Chondrocyte (in vitro differentiated cells): ENCODE measurements around the gene TNFRSF19. TPM values are rescaled to one million over a fixed set of nuclear protein-coding genes. Genes with fewer than 3 reads are reported as not detected.
"Not testable (repeated sequence)": the region's sequence is repeated elsewhere in the genome, so short reads cannot be mapped to it uniquely, and the experiment has no call there.

Source experiments
- DNase-seq: peaks from one replicate; pipeline ENCODE4 v3.0.0; 2021; ENCODE audit warnings: mixed read lengths, low spot score
- H3K27ac Mint-ChIP-seq: one replicate; pipeline ENCODE4 v1.8.0; 2021; ENCODE audit warnings: mild to moderate bottlenecking, moderate library complexity, mixed read lengths; ENCODE audit not compliant: unreplicated experiment
- H3K27me3 Mint-ChIP-seq: 2 replicates; pipeline ENCODE4 v1.8.0; 2021; ENCODE audit warnings: low read depth, mixed read lengths
- H3K36me3 Mint-ChIP-seq: 2 replicates; pipeline ENCODE4 v1.8.0; 2021; ENCODE audit warnings: low read depth, mixed read lengths
- H3K4me1 Mint-ChIP-seq: 2 replicates; pipeline ENCODE4 v1.8.0; 2021; ENCODE audit warnings: low read depth, mild to moderate bottlenecking, mixed read lengths
- H3K4me3 Mint-ChIP-seq: one replicate; pipeline ENCODE4 v1.8.0; 2021; ENCODE audit warnings: mild to moderate bottlenecking, moderate library complexity, mixed read lengths; ENCODE audit not compliant: unreplicated experiment
- H3K9me3 Mint-ChIP-seq: 2 replicates; pipeline ENCODE4 v1.8.0; 2021; ENCODE audit warnings: low read depth, mixed read lengths
- CTCF ChIP-seq: fragments of 200-600 bp; sonication (generic); IDR thresholded peaks from 2 replicates; pipeline ENCODE4 v1.5.0; 2021; ENCODE audit warnings: antibody characterized with exemption, mild to moderate bottlenecking, moderate library complexity
- total RNA-seq: library from RNA; stranded (reverse); gene quantifications from 3 replicates; pipeline ENCODE4 v1.2.1, GENCODE V29; 2021

Gene TNFRSF19
- total RNA-seq, 1 donor from 2014 or later: 1.3 TPM

GRCh38 chr13:23671897-23672296 is 101.7 kb downstream of the TNFRSF19 start:
- H3K9me3 Mint-ChIP-seq: no peaks in the 10 kb centered on the region
- H3K4me3 Mint-ChIP-seq: no peak overlapping the region
- TF ChIP-seq CTCF: no peak
- H3K4me1 Mint-ChIP-seq: peaks cover 21% of the 10 kb centered on the region
- no peaks in the 10 kb centered on the region for H3K36me3 Mint-ChIP-seq
- H3K27ac Mint-ChIP-seq: no peak overlapping the region
- no peaks in the 10 kb centered on the region for H3K27me3 Mint-ChIP-seq
- DNase-seq: no peak

DNA sequence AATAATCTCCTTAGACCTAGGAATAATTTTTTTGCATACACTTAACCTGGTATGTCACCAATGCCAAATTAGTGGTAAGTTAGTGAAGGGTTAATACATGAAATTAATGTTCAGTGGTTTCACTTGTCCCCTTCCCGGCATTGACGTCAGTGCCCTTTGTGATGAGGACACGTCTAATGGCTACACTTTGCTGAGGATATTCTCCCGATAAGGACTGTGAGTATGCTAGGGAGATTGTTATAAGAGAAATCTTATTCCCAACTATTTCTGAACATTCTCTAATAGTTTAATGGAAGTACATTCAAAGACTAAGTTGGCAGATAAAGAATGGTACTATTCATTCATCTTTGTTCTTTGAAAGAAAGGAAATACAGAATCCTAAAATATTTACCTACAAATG is 102.4 kb downstream of the TNFRSF19 start:
- Mint-ChIP-seq H3K36me3 (no peaks in the 10 kb centered on the region), H3K27me3 (no peaks in the 10 kb centered on the region), H3K9me3 (no peaks in the 10 kb centered on the region), H3K4me3 (no peak overlapping the region), H3K4me1 (peaks cover 21% of the 10 kb centered on the region), H3K27ac (peak overlapping the region; percentile 4)
- TF ChIP-seq CTCF: no peak
- no peak for DNase-seq

DNA sequence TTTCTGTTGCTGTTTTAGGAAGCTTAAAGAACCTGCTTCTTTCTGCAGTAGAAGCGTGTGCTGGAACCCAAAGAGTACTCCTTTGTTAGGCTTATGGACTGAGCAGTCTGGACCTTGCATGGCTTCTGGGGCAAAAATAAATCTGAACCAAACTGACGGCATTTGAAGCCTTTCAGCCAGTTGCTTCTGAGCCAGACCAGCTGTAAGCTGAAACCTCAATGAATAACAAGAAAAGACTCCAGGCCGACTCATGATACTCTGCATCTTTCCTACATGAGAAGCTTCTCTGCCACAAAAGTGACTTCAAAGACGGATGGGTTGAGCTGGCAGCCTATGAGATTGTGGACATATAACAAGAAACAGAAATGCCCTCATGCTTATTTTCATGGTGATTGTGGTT is 103.1 kb downstream of the TNFRSF19 start:
- H3K27ac Mint-ChIP-seq: peak overlapping the region; percentile 5
- no peaks in the 10 kb centered on the region for H3K36me3 Mint-ChIP-seq
- no peaks in the 10 kb centered on the region for H3K9me3 Mint-ChIP-seq
- no peak for TF ChIP-seq CTCF
- DNase-seq: no peak
- no peaks in the 10 kb centered on the region for H3K27me3 Mint-ChIP-seq
- H3K4me1 Mint-ChIP-seq: peaks cover 21% of the 10 kb centered on the region
- H3K4me3 Mint-ChIP-seq: no peak overlapping the region

- no peak for DNase-seq
- H3K4me3 Mint-ChIP-seq: no peak overlapping the region
- no peaks in the 10 kb centered on the region for H3K36me3 Mint-ChIP-seq
- H3K27ac Mint-ChIP-seq: peak overlapping the region; percentile 4
- H3K4me1 Mint-ChIP-seq: peaks cover 24% of the 10 kb centered on the region
- H3K27me3 Mint-ChIP-seq: no peaks in the 10 kb centered on the region
- H3K9me3 Mint-ChIP-seq: no peaks in the 10 kb centered on the region
- no peak for TF ChIP-seq CTCF
These were observed 103.8 kb downstream of the TNFRSF19 start for GRCh38 chr13:23673867-23674605.

DNA sequence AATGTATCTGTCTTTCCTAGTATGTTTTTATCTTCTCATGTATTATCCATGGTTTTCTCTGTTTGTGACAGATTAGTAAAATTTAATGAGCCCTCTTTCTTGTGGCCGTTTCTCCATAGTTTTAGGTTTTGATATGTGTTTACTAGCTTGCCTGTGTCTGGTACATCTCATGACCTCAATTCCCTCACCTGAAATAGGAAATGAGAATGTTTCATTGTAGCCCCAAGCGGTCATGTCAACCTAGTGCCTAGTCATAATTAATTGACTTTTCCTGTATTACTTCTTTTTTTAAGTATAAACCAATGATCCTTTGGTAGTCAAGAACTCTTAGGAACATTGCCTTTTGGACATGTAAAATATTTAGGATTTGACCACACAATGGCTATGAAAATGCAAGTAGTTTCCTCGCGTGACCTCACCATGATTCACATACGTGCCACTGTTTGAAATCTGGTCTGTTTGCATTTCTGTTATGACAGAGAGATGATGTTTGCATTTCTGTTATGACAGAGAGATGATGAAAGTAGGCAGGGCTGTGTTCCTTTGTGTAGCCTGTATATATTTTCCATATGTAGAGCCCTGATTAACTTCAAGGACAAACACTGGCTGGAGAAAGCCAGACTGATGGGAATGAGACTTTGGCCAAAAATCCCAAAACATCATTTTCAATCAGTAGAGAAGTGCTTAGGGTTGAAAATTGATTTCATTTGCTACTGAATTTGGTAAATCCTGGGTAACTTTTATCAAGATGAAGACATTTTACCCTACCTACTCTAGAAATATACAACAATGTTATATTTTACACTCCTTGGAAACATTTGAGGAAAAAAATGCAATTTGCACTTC is 104.8 kb downstream of the TNFRSF19 start:
- H3K4me3 Mint-ChIP-seq: no peak overlapping the region
- H3K27me3 Mint-ChIP-seq: no peaks in the 10 kb centered on the region
- no peak for TF ChIP-seq CTCF
- DNase-seq: no peak
- no peaks in the 10 kb centered on the region for H3K36me3 Mint-ChIP-seq
- H3K4me1 Mint-ChIP-seq: peaks cover 28% of the 10 kb centered on the region
- no peaks in the 10 kb centered on the region for H3K9me3 Mint-ChIP-seq
- H3K27ac Mint-ChIP-seq: no peak overlapping the region

DNA sequence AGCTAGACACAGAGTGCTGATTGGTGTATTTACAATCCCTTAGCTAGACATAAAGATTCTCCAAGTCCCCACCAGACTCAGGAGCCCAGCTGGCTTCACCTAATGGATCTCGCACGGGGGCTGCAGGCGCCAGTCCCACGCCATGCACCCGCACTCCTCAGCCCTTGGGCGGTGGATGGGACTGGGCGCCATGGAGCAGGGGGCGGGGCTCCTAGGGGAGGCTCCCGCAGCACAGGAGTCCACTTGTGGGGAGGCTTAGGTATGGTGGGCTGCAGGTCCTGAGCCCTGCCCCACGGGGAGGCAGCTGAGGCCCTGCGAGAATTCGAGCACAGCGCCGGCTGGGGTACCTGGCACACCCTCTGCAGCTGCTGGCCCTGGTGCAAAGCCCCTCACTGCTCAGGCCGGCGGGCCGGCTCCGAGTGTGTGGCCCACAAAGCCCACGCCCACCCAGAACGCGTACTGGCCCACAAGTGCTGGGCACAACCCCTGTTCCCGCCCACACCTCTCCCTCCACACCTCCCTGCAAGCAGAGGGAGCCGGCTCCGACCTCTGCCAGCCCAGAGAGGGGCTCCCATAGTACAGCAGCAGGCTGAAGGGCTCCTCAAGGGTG is 107.6 kb downstream of the TNFRSF19 start:
- H3K36me3 Mint-ChIP-seq, H3K27ac Mint-ChIP-seq, H3K4me3 Mint-ChIP-seq, H3K27me3 Mint-ChIP-seq, DNase-seq, H3K9me3 Mint-ChIP-seq: not testable (repeated sequence)
- H3K4me1 Mint-ChIP-seq: peaks cover 21% of the 10 kb centered on the region
